GM21786 (cell line): ENCODE measurements around the gene GSTT2.

Experiments used
- ATAC-seq: cut with Tn5 transposase; IDR thresholded peaks from one replicate; pipeline ENCODE4 v1.9.1; 2021; ENCODE audit not compliant: unreplicated experiment

GSTT2 gene

DNA sequence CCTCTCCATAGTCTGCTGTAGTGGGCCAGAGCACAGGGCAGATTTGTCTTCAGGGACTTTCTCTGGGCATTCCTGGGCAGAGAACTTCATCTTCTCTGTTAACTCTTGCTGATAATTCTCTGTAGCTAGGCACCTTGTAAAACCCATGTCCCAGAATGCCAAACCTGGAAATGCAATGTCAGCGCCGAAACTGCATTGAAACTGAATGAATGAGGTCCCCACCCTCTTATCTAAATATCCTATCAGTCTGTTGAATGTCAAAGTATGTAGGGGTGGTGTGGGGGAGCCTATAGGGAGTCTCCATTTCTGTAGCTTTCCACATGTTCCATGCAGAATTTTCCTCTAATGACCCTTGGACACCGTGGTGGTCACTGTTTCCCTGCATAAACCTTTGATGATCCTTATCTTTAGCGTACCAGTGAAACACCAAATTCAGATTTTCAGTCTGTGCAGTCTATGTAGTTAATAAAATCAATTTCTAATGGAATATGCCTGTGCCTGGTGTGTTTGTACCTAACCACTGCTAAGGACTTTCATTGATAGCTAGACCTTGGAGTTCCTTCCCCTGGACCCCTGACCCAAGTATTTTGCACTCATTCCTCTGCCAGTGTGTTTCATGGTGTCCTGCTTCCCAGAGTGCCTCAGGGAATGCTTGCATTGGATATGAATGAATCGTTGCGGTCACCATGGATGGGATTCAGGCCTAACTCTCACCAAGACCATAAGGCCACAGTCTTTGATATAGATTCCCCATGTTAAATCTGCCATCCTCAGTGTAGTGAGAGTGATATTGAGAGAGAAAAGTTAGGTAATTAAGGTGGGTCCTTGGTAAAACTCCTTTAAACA is 28.7 kb downstream of the GSTT2 start:
- ATAC-seq = no peak

- ATAC-seq = no peak
Observed at GRCh38 chr22:24009227-24010017, 29.5 kb downstream of the GSTT2 start.

DNA sequence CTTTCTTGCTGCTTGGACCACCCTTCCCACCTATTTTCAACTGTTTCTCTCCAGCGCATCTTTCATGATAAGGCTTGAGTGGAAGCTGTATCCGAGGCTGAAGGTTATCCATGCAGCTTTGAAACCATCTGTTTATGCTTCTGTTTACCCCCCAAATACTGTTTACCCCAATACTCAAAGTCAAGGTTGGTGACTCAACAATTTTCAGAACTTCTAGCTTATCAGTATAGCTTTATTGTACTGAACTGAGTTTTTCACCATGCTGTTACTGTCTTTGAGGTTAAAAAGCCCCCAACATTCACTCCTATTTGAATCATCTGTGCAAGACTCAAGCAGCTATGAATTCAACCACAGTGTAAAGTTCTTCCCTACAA is 30.1 kb downstream of the GSTT2 start:
- no peak for ATAC-seq

GRCh38 chr22:24011735-24012068 is 31.8 kb downstream of the GSTT2 start:
- ATAC-seq = no peak

DNA sequence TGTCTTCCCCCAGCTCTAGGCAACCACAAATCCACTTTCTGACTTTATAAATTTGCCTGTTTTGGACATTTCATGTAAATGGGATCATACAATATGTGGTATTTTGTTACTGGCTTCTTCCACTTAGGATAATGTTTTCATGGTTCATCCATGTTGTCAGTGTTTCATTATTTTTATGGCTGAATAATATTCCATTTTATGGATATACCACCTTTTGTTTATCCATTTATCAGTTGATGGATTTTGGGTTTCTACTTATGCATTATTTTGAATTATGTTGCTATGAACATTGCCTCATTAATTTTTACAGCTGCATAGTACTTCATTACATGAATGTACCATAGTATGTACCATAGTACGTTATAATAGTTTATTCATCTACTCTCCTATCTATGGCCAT is 36.2 kb downstream of the GSTT2 start:
- no peak for ATAC-seq

DNA sequence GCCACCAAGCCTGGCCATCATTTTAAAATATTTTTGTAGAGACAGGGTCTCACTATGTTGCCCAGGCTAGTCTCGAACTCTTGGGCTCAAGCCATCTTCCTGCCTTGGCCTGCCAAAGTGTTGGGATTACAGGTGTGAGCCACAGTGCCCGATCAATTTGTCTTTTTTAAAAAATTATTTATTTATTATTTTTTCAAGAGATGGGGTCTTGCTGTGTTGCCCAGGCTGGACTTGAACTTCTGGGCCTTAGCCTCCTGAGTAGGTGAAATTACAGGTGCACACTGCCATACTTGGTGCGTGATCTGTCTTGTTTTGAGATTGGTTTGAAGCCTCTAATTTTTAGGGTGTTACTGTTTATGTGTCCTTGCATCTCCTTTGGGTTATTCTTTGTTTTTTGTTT is 41.4 kb downstream of the GSTT2 start:
- no peak for ATAC-seq

DNA sequence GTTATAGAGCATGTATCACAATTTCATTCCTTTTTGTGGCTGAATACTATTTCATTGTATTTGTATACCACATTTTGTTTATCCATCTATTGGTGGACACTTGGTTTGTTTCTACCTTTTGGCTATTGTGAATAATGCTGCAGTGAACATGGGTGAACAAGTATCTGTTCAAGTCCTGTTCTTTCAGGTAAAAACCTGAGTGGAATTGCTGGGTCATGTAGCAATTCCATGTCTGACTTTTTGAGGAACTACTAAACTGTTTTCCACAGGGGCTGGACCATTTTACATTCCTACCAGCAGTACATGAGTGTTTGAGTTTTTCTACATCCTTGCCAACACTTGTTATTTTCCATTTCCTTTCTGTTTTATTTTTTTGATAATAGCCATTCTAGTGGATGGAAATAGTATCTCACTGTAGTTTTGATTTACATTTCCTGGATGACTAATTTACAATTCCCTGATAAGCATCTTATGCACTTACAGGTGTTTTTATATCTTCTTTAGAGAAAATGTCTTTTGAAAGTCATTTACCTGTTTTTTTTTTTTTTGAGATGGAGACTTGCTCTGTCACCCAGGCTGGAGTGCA is 43.4 kb downstream of the GSTT2 start:
- no peak for ATAC-seq

GRCh38 chr22:24024354-24024753 is 44.4 kb downstream of the GSTT2 start:
- ATAC-seq = no peak

DNA sequence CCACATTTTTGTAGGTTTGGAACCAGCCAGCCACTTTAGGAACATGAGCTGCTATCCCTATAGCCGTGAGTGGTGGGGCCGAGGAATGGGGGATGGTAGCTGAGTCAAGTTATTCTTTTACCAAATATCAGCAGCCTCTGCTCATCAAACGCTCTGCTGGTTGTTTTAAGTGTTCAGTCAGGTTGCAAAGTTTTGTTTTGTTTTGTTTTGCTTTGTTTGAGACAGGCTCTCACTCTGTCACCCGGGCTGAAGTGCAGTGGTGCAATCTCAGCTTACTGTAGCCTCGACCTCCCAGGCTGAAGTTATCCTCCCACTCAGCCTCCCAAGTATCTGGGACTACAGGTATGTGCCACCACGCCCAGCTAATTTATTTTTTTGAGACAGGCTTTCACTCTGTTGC is 45.5 kb downstream of the GSTT2 start:
- ATAC-seq = no peak

- no peak for ATAC-seq
Observed at GRCh38 chr22:24026056-24026455, 46.1 kb downstream of the GSTT2 start.

DNA sequence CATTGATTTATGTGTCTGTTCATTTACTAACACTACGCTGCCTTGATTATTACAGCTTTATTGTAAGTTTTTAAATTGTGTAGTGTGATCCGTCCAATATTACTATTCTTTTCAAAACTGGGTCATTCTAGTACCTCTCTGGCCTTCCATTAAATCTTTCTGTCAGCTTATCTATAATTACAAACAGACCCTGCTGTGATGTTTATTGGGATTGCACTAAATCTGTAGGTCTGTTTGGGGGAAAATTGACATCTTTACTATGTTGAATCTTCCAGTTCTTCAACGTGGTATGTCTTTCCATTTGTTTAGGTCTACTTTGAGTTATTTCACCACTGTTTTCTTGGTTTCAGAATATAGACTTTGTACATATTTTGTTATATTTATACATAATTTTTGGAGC is 46.8 kb downstream of the GSTT2 start:
- no peak for ATAC-seq

DNA sequence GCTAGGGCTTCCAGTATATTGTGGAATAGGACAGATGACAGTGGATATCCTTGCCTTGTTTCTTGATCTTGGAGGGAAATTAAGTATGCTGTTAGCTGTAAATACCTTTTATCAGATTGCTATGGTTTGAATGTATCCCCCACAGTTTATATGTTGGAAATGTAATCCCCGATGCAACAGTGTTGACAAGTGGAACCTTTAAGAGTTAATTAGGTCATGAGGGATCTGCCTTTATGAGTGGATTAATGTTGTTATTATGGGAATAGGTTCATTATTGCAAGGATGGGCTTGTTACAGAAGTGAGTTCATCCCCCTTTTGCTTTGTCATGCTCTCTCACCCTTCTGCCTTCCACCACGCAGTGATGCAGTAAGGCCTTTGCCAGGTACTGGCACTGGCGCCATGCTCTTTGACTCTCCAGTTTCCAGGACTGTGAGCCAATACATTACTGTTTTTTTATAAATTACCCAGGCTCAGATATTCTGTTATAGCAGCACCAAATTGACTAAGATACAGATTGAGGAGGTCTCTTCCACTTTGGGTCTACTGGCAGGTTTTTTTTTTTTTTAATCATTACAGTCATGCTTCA is 47.5 kb downstream of the GSTT2 start:
- no peak for ATAC-seq

GRCh38 chr22:24027991-24028390 is 48.1 kb downstream of the GSTT2 start:
- ATAC-seq = no peak

- no peak for ATAC-seq
Observed at GRCh38 chr22:24028533-24028932, 48.6 kb downstream of the GSTT2 start.

- ATAC-seq = no peak
Observed at GRCh38 chr22:24029304-24029703, 49.4 kb downstream of the GSTT2 start.

DNA sequence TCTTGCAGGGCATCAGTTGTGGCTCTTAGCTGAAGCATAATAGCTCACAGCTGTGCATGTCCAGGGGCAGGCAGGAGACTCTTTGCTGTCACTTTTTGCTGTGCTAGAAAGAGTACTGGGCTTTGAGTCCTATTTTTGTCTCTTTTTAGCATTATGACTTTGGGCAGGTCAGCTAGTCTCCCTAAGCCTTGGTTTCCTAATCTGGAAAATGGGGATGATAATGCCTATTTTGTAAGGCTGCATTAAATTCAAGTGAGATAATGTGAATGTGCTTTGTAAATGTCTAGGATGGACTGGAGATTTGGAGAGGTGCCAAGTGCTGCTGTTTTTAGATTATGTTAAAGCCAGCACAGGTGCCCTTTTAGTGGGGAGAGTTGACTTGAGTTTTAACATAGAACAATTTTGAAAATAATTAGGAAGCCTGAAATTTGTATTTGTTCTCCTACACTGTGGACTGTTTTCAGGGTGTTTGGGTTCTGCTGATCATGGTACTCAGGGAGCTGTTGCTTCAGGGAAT is 50.3 kb downstream of the GSTT2 start:
- ATAC-seq = no peak
